GM21447 (cell line): ENCODE measurements around the gene RGS8.
"Not testable (repeated sequence)": the region's sequence is repeated elsewhere in the genome, so short reads cannot be mapped to it uniquely, and the experiment has no call there.

Experiments used
- ATAC-seq: cut with Tn5 transposase; IDR thresholded peaks from one replicate; pipeline ENCODE4 v1.9.1; 2021; ENCODE audit not compliant: unreplicated experiment

Gene RGS8

GRCh38 chr1:182702826-182703524, 18.6 kb upstream of the RGS8 start:
- ATAC-seq, result no peak

- ATAC-seq, result no peak
These were observed 15.9 kb upstream of the RGS8 start for GRCh38 chr1:182700351-182700709.

- no peak for ATAC-seq
These were observed 15.3 kb upstream of the RGS8 start for GRCh38 chr1:182699393-182700350.

- ATAC-seq, result no peak
These were observed 14.6 kb upstream of the RGS8 start for GRCh38 chr1:182698971-182699370.

GRCh38 chr1:182693139-182693538, 8.8 kb upstream of the RGS8 start:
- ATAC-seq, result not testable (repeated sequence)

GRCh38 chr1:182690886-182691443, 6.6 kb upstream of the RGS8 start:
- no peak for ATAC-seq

- no peak for ATAC-seq
These were observed 4.2 kb upstream of the RGS8 start for GRCh38 chr1:182688436-182689205.

- ATAC-seq, result no peak
These were observed 3.0 kb upstream of the RGS8 start for GRCh38 chr1:182687361-182687760.

- no peak for ATAC-seq
These were observed 2.1 kb upstream of the RGS8 start for GRCh38 chr1:182686446-182686845.

GRCh38 chr1:182685215-182685614, 828 bp upstream of the RGS8 start:
- ATAC-seq, result no peak

GRCh38 chr1:182682898-182683501, 1.4 kb downstream of the RGS8 start:
- no peak for ATAC-seq

- ATAC-seq, result no peak
These were observed 2.0 kb downstream of the RGS8 start for GRCh38 chr1:182682406-182682805.

- no peak for ATAC-seq
These were observed 2.8 kb downstream of the RGS8 start for GRCh38 chr1:182681568-182681912.

- no peak for ATAC-seq
These were observed 3.4 kb downstream of the RGS8 start for GRCh38 chr1:182680901-182681567.

GRCh38 chr1:182680408-182680807, 4.0 kb downstream of the RGS8 start:
- no peak for ATAC-seq

- no peak for ATAC-seq
These were observed 4.7 kb downstream of the RGS8 start for GRCh38 chr1:182679684-182680083.

GRCh38 chr1:182677397-182678098, 6.8 kb downstream of the RGS8 start:
- peak; percentile 97 for ATAC-seq

- ATAC-seq, result no peak
These were observed 8.1 kb downstream of the RGS8 start for GRCh38 chr1:182676274-182676673.

- no peak for ATAC-seq
These were observed 9.8 kb downstream of the RGS8 start for GRCh38 chr1:182674346-182675246.
